Naive thymus-derived CD4-positive, alpha-beta T cell (primary cell): ENCODE measurements around the gene HYPK. TPM values are rescaled to one million over a fixed set of nuclear protein-coding genes. Genes with fewer than 3 reads are reported as not detected.
"Not testable (repeated sequence)": the region's sequence is repeated elsewhere in the genome, so short reads cannot be mapped to it uniquely, and the experiment has no call there.

ENCODE experiments used
- ATAC-seq: fragments of 150-1000 bp; cut with Tn5 transposase; 2 replicates; pipeline ENCODE4 v1.10.0; 2021; ENCODE audit warnings: mild to moderate bottlenecking, moderate library complexity
- CTCF ChIA-PET: fragments of 350-600 bp; sonication (Branson Sonifier 250); formaldehyde crosslinking; loops from one replicate; lab custom pipeline; 2021; ENCODE audit warnings: antibody characterized with exemption; lab: Charles Lee
- POLR2A ChIA-PET: fragments of 350-600 bp; sonication (Branson Sonifier 250); formaldehyde crosslinking; loops from one replicate; lab custom pipeline; 2021; ENCODE audit warnings: antibody characterized with exemption, inconsistent platforms; lab: Charles Lee
- DNase-seq, 9 donors: peaks; one replicate each; pipeline versions ENCODE4 v3.0.0 to v3.0.0-alpha.2; 2020 to 2022; ENCODE audit warnings: mixed read lengths in 1 of 9
- H3K27ac ChIP-seq: one replicate; pipeline ENCODE4 v1.7.0; 2013; ENCODE audit warnings: mild to moderate bottlenecking, low read depth, low read length, moderate library complexity
- H3K27me3 ChIP-seq, 2 donors: one replicate each; pipeline ENCODE4 v1.7.0; 2013; ENCODE audit warnings: low read length in 2 of 2, mild to moderate bottlenecking in 2 of 2, moderate library complexity in 2 of 2; ENCODE audit not compliant: control insufficient read depth in 2 of 2, insufficient read depth in 2 of 2
- H3K36me3 ChIP-seq, 3 experiments: 1 replicate in 2 of 3; 2 replicates in 1 of 3; pipeline ENCODE4 v1.7.0; 2013; ENCODE audit warnings: low read length in 3 of 3, mild to moderate bottlenecking in 3 of 3, moderate library complexity in 1 of 3; ENCODE audit not compliant: insufficient read depth in 3 of 3, control insufficient read depth in 2 of 3
- H3K4me1 ChIP-seq, 2 donors: one replicate each; pipeline ENCODE4 v1.7.0; 2013; ENCODE audit warnings: low read length in 2 of 2, mild to moderate bottlenecking in 2 of 2, moderate library complexity in 1 of 2; ENCODE audit not compliant: control insufficient read depth in 2 of 2, insufficient read depth in 2 of 2
- H3K4me3 ChIP-seq: 2 replicates; pipeline ENCODE4 v1.7.0; 2013; ENCODE audit warnings: mild to moderate bottlenecking, low read length
- H3K9me3 ChIP-seq, 3 experiments: 1 replicate in 2 of 3; 2 replicates in 1 of 3; pipeline ENCODE4 v1.7.0; 2013; ENCODE audit warnings: low read length in 3 of 3; ENCODE audit not compliant: control insufficient read depth in 2 of 3
- H3K27ac Mint-ChIP-seq, 9 donors: one replicate each; pipeline ENCODE4 v1.8.0; 2020 to 2022; ENCODE audit warnings: mixed read lengths in 9 of 9, mild to moderate bottlenecking in 8 of 9, moderate library complexity in 5 of 9, inconsistent platforms in 2 of 9
- H3K27me3 Mint-ChIP-seq, 5 donors: one replicate each; pipeline ENCODE4 v1.8.0; 2021 to 2022; ENCODE audit warnings: mixed read lengths in 5 of 5, mild to moderate bottlenecking in 1 of 5
- H3K36me3 Mint-ChIP-seq, 5 donors: one replicate each; pipeline ENCODE4 v1.8.0; 2020 to 2022; ENCODE audit warnings: mixed read lengths in 5 of 5, mild to moderate bottlenecking in 3 of 5, inconsistent platforms in 1 of 5
- H3K4me1 Mint-ChIP-seq, 7 donors: one replicate each; pipeline ENCODE4 v1.8.0; 2020 to 2022; ENCODE audit warnings: mixed read lengths in 7 of 7, mild to moderate bottlenecking in 3 of 7, inconsistent platforms in 1 of 7
- H3K4me3 Mint-ChIP-seq, 10 donors: one replicate each; pipeline ENCODE4 v1.8.0; 2020 to 2022; ENCODE audit warnings: mild to moderate bottlenecking in 10 of 10, mixed read lengths in 10 of 10, moderate library complexity in 6 of 10, inconsistent platforms in 2 of 10
- H3K9me3 Mint-ChIP-seq, 11 donors: one replicate each; pipeline ENCODE4 v1.8.0; 2020 to 2022; ENCODE audit warnings: mixed read lengths in 11 of 11, mild to moderate bottlenecking in 4 of 11, inconsistent platforms in 1 of 11, moderate library complexity in 1 of 11
- intact Hi-C, 2 donors: fragments of 100-400 bp; cut with micrococcal nuclease; formaldehyde crosslinking; loops; one replicate each; pipeline ENCODE4 v1.15.1; 2023
- polyA plus RNA-seq, 2 donors: library from polyadenylated mRNA; unstranded; fragments of 300-500 nt; fragmentation: Illumina TruSeq; gene quantifications; one replicate each; pipeline ENCODE4 v1.2.3, GENCODE V29; 2021
- total RNA-seq, 6 experiments: library from RNA in 5 of 6; stranded (reverse) in 5 of 6; gene quantifications; 1 replicate in 5 of 6; 2 replicates in 1 of 6; pipeline ENCODE4 v1.2.3 and lab custom pipeline; 2021 to 2026

Gene HYPK
- total and polyA plus RNA-seq, 7 experiments from 2014 or later: 7.5 to 32.1 (median 27.0) TPM

- Histone ChIP-seq H3K27ac (no peak overlapping the region), H3K4me1 (peaks cover 24 to 35% of the 10 kb centered on the region in 2 donors), H3K9me3 (no peaks in the 10 kb centered on the region), H3K27me3 (no peaks in the 10 kb centered on the region), H3K36me3 (peaks cover 9 to 69% (median 17%) of the 10 kb centered on the region in 3 experiments), H3K4me3 (no peak overlapping the region)
- peaks cover 52 to 85% (median 78%) of the 10 kb centered on the region in 7 donors for H3K4me1 Mint-ChIP-seq
- peaks cover 0 to 2% (median 0%) of the 10 kb centered on the region in 5 donors for H3K27me3 Mint-ChIP-seq
- H3K4me3 Mint-ChIP-seq: peak overlapping the region in 2 of 10 donors; percentile 6 to 39
- no peak for DNase-seq
- ChIA-PET CTCF (interaction anchor here (0.6 kb wide), 1 partner anchor 1468 kb away, joined by 6 read pairs; no protein-coding TSS in a partner anchor), POLR2A (interaction anchor here (0.7 to 2.2 kb wide), 7 partner anchors 8 to 1839 kb away, joined by 3 to 13 read pairs (median 5); partner anchors contain the start of genes ELL3 and MFAP1)
- H3K36me3 Mint-ChIP-seq: peaks cover 18 to 62% (median 52%) of the 10 kb centered on the region in 5 donors
- H3K27ac Mint-ChIP-seq: peak overlapping the region in 7 of 9 donors; percentile 37 to 98 (median 74)
- ATAC-seq: no peak
- intact Hi-C loops: loop anchor here in 1 of 2 donors (10.0 kb wide), 1 partner anchor 1302 kb away; the partner anchor contains the start of genes SNAP23 and ZNF106
- H3K9me3 Mint-ChIP-seq: no peaks in the 10 kb centered on the region
Observed at GRCh38 chr15:43796566-43796965, 3.8 kb upstream of the HYPK start.

GRCh38 chr15:43799209-43799944 is 1.0 kb upstream of the HYPK start:
- intact Hi-C loops: loop anchor here in 1 of 2 donors (10.0 kb wide), 1 partner anchor 1305 kb away; the partner anchor contains the start of genes SNAP23 and ZNF106
- Histone ChIP-seq H3K27ac (peak overlapping the region; percentile 85), H3K9me3 (no peaks in the 10 kb centered on the region), H3K4me3 (no peak overlapping the region), H3K36me3 (peaks cover 9 to 65% (median 17%) of the 10 kb centered on the region in 3 experiments), H3K27me3 (no peaks in the 10 kb centered on the region), H3K4me1 (peaks cover 15 to 25% of the 10 kb centered on the region in 2 donors)
- peaks cover 12 to 52% (median 51%) of the 10 kb centered on the region in 5 donors for H3K36me3 Mint-ChIP-seq
- H3K27ac Mint-ChIP-seq: peak overlapping the region; percentile 72 to 100 (median 95)
- CTCF ChIA-PET: interaction anchor here (1.7 kb wide), 1 partner anchor 23 kb away, joined by 6 read pairs; the partner anchor contains the start of gene ELL3
- peaks cover 32 to 65% (median 60%) of the 10 kb centered on the region in 7 donors for H3K4me1 Mint-ChIP-seq
- H3K9me3 Mint-ChIP-seq: no peaks in the 10 kb centered on the region
- DNase-seq: no peak
- POLR2A ChIA-PET: interaction anchor here (1.3 to 2.5 kb wide), 6 partner anchors 8 to 53 kb away, joined by 5 to 29 read pairs (median 17); partner anchors contain the start of genes ELL3, MFAP1, PDIA3 and SERF2
- ATAC-seq: no peak
- H3K27me3 Mint-ChIP-seq: no peaks in the 10 kb centered on the region
- H3K4me3 Mint-ChIP-seq: peak overlapping the region in 9 of 10 donors; percentile 9 to 100 (median 48)

- peaks cover 27 to 60% (median 55%) of the 10 kb centered on the region in 7 donors for H3K4me1 Mint-ChIP-seq
- Histone ChIP-seq H3K4me3 (peak within 1 kb of the TSS; percentile 98), H3K27ac (peak within 1 kb of the TSS; percentile 85), H3K36me3 (peaks cover 9 to 65% (median 12%) of the 10 kb centered on the region in 3 experiments), H3K4me1 (peaks cover 15 to 19% of the 10 kb centered on the region in 2 donors), H3K9me3 (no peaks in the 10 kb centered on the region), H3K27me3 (no peaks in the 10 kb centered on the region)
- H3K9me3 Mint-ChIP-seq: no peaks in the 10 kb centered on the region
- no peaks in the 10 kb centered on the region for H3K27me3 Mint-ChIP-seq
- no peak for DNase-seq
- ChIA-PET CTCF (interaction anchor here (1.7 kb wide), 1 partner anchor 23 kb away, joined by 6 read pairs; the partner anchor contains the start of gene ELL3), POLR2A (interaction anchor here (1.0 to 2.5 kb wide), 10 partner anchors 9 to 53 kb away, joined by 3 to 29 read pairs (median 10); partner anchors contain the start of genes ELL3, MFAP1, PDIA3 and SERF2)
- H3K27ac Mint-ChIP-seq: peak within 1 kb of the TSS; percentile 94 to 100 (median 97)
- H3K36me3 Mint-ChIP-seq: peaks cover 12 to 47% (median 45%) of the 10 kb centered on the region in 5 donors
- intact Hi-C loops: loop anchor here (1.0 to 10.0 kb wide), 9 partner anchors 8 to 1305 kb away; partner anchors contain the start of genes MFAP1 (in 2 of the 2), SERF2 (in 2 of the 2), ELL3 (in 1 of the 2) and PDIA3 (in 1 of the 2)
- ATAC-seq: no peak
- H3K4me3 Mint-ChIP-seq: peak within 1 kb of the TSS; percentile 89 to 100 (median 99)
Observed at GRCh38 chr15:43799945-43800285, 484 bp upstream of the HYPK start, which contains the start of gene SERINC4. Gene SERINC4, minus strand, starts transcription at chr15:43800220. Its CDS starts 234 bp downstream, at chr15:43799986.

- H3K27me3 ChIP-seq, H3K9me3 ChIP-seq, H3K27ac ChIP-seq, intact Hi-C loops, H3K9me3 Mint-ChIP-seq, DNase-seq, H3K27me3 Mint-ChIP-seq, ATAC-seq, H3K4me3 ChIP-seq, CTCF ChIA-PET, H3K4me3 Mint-ChIP-seq: not testable (repeated sequence)
- H3K36me3 ChIP-seq: peaks cover 2 to 66% (median 15%) of the 10 kb centered on the region in 3 experiments
- peaks cover 14 to 15% of the 10 kb centered on the region in 2 donors for H3K4me1 ChIP-seq
- peaks cover 16 to 50% (median 46%) of the 10 kb centered on the region in 5 donors for H3K36me3 Mint-ChIP-seq
- POLR2A ChIA-PET: interaction anchor here (2.0 kb wide), 1 partner anchor 22 kb away, joined by 5 read pairs; the partner anchor contains the start of gene MFAP1
- peak overlapping the region in 1 of 9 donors; percentile 33 for H3K27ac Mint-ChIP-seq
- peaks cover 19 to 40% (median 36%) of the 10 kb centered on the region in 7 donors for H3K4me1 Mint-ChIP-seq
Observed at GRCh38 chr15:43802676-43803075, 2.3 kb downstream of the HYPK start.

DNA sequence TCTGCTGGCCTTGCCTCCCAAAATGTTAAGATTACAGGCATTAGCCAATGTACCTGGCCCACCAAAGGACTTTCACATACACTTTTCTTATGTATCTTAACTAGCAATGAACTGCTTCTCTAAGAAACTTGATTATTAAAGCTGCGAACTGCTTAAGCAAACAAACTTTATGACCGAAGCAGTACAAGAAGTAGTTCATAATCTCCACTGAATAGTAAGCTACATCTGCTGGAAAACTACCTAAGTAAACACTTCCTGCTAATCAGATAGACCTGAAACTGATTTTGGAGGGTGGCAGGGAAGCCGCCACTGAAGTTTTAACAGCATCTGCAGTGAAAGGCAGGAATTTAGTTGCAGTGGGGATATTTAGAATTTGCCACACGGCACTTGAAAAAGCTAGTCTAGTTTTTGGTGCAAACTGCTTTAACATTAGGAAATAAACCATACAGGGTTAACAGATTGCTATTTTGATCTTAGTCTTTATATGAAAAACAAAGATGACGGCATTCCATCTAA is 8.1 kb downstream of the HYPK start:
- intact Hi-C loops: no loop called here
- H3K9me3 Mint-ChIP-seq: no peaks in the 10 kb centered on the region
- H3K27ac Mint-ChIP-seq: no peak overlapping the region
- peaks cover 21 to 45% (median 34%) of the 10 kb centered on the region in 5 donors for H3K36me3 Mint-ChIP-seq
- no peaks in the 10 kb centered on the region for H3K27me3 ChIP-seq
- DNase-seq (no peak), ATAC-seq (no peak)
- H3K4me3 Mint-ChIP-seq: no peak overlapping the region
- peaks cover 34 to 88% (median 35%) of the 10 kb centered on the region in 3 experiments for H3K36me3 ChIP-seq
- H3K9me3 ChIP-seq: no peaks in the 10 kb centered on the region
- no peaks in the 10 kb centered on the region for H3K27me3 Mint-ChIP-seq
- CTCF ChIA-PET: no interaction called here
- no peak overlapping the region for H3K4me3 ChIP-seq
- POLR2A ChIA-PET: interaction anchor here (1.1 kb wide), 1 partner anchor 16 kb away, joined by 3 read pairs; the partner anchor contains the start of gene MFAP1
- H3K4me1 ChIP-seq: no peaks in the 10 kb centered on the region
- H3K4me1 Mint-ChIP-seq: peaks cover 0 to 12% (median 0%) of the 10 kb centered on the region in 7 donors
- H3K27ac ChIP-seq: no peak overlapping the region
